NCI-H460 (cell line): ENCODE measurements around the gene SLC9A9. TPM values are rescaled to one million over a fixed set of nuclear protein-coding genes. Genes with fewer than 3 reads are reported as not detected.
"Not testable (repeated sequence)": the region's sequence is repeated elsewhere in the genome, so short reads cannot be mapped to it uniquely, and the experiment has no call there.

Source experiments
- DNase-seq: peaks from one replicate; pipeline ENCODE4 v3.0.0-alpha.2; 2016; ENCODE audit warnings: low read depth; ENCODE audit errors: extremely low read depth
- total RNA-seq: library from RNA; depleted of rRNA; stranded (reverse); fragments of >200 nt; shearing (Covaris generic); gene quantifications from 2 replicates; pipeline ENCODE4 v1.2.3, GENCODE V29; 2014

The SLC9A9 gene
- total RNA-seq, 1 experiment from 2014 or later, result 1.1 TPM

DNA sequence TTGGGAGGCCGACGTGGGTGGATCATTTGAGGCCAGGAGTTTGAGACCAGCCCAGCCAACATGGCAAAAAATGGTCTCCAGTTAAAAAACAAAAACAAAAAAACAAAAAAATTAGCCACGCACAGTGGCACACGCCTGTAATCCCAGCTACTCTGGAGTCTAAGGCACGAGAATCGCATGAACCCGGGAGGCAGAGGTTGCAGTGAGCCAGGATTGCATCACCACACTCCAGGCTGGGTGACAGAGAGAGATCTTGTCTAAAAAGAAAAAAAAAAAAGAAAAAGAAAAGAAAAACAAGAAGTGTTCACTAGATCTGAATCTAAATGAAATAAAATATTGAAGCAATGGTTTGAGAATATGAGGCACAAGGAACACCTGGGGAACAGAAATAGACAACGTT, 36.7 kb downstream of the SLC9A9 start:
- DNase-seq, result no peak

DNA sequence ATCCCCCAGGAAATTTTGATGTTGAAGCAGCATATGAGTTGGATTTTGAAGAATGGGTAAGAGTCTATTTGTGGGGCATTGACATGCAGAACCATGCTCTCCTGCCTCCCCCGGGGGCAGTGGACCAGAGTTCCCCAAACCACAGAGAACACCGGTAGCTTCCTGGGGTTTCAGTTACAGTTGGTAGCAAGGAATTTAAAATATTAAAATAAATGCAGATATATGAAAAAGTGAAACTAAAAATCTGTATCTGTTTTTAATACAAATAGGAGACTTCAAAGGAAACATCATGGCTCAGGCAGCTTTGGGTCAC, 37.4 kb downstream of the SLC9A9 start:
- DNase-seq, result no peak

DNA sequence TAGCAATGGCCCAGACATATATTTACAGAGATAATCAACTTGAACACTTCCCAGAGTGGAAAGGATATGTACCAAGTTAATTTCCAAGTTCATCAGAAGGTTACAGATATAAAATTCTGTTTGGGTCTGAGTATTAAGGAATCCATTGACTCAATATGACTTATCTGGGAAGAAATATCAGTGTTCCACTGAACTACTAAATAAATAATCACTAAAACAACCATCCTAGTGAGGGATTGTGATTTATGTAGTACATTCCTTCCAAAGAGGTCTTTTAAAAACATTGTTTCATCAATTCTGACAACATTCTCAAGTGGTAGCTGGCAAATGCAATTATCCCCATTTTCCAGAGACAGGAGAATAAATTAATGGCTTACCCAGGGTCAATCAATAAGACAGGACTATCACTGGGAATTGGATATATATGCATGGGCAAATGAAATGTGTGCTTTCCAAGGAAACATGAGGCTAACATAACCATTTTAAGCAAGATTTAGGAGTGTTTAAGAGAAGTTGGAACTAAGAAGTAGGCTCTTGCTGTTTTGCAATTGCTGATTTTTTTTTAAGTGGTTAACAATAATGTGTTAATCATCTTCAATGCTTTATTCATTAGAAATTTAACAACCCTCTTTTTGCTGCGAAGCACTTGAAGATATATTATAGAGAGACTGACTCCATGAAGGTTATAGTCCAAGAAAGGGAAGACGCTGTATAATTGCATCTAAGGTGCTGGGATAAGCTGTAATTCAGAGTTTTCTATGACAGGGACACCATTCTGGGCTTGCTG, 37.9 kb downstream of the SLC9A9 start:
- DNase-seq, result no peak

DNA sequence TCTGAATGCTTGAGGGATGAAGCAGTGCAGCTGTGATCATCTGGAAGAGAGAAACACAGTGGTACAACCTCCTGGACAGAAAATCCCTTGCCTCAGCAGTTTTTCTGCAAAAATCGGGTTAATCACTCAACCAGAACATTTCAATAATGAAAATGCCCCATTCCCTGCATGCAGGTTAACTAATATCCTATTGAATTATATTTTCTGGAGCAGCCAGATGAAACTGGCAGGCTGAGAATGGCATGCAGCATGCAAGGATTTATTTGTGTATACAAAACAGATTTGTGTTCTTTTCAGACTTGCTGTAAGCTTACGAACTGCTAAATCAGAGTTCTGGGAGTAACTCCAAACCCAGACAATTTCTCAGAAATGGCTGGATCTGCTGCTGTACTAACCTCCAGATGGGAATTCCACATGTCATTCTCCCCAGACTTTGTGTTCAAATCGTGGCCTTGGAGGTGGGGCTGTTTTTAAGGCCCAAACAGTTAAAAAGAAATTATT, 39.1 kb downstream of the SLC9A9 start:
- no peak for DNase-seq

DNA sequence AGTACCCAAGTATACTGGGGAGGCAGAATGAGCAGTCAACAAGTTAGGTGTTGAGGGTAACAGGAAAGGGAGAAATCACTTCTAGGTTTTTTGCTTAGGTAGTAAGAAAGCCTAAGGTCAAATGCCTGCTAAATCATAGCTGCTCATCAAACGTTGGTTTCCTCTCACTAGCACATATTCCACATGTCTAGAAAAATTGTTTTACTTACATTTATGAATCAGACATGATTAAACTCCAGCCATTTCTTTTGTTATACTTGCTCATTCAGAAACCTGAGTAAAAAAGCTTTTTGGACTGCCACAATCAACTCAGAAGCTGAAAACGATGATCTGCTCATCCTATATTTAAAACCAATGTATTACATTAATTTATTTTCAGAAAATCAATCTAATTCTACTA, 40.2 kb downstream of the SLC9A9 start:
- DNase-seq, result no peak

DNA sequence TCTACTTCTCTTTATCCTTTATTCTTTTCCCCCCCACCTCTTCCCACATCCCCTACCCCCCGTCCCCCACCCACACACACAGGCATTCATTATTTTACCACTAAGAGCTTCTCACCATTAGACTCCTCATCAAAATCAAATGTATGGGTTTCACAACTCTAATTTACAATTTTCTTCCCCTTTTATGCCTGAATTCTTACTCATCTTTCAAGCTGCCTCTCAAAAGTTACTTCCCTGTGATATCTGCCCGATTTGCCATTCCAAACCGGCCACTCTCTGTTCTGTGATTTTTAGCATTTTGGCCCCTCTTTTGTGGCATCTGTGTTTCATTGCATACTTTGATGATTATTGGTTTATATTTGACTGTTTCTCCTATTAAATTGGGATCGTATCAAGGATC, 42.2 kb downstream of the SLC9A9 start:
- DNase-seq, result no peak

DNA sequence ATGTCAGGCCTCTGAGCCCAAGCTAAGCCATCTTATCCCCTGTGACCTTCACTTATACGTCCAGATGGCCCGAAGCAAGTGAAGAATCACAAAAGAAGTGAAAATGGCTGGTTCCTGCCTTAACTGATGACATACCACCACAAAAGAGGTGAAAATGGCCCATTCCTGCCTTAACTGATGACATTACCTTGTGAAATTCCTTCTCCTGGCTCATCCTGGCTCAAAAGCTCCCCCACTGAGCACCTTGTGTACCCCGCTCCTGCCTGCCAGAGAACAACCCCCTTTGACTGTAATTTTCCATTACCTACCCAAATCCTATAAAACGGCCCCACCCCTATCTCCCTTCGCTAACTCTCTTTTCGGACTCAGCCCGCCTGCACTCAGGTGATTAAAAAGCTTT, 42.8 kb downstream of the SLC9A9 start:
- not testable (repeated sequence) for DNase-seq

DNA sequence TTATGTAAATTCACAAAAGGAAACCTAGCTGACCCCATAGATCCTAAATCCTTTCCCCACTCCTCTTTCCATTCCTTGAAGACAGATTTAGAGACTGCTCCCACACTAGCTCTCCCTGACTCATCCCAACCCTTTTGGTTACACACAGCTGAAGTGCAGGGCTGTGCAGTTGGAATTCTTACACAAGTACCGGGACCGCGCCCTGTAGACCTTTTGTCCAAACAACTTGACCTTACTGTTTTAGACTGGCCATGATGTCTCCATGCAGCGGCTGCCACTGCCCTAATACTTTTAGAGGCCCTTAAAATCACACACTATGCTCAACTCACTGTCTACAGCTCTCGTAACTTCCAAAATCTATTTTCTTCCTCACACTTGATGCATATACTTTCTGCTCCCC, 47.2 kb downstream of the SLC9A9 start:
- DNase-seq, result not testable (repeated sequence)

DNA sequence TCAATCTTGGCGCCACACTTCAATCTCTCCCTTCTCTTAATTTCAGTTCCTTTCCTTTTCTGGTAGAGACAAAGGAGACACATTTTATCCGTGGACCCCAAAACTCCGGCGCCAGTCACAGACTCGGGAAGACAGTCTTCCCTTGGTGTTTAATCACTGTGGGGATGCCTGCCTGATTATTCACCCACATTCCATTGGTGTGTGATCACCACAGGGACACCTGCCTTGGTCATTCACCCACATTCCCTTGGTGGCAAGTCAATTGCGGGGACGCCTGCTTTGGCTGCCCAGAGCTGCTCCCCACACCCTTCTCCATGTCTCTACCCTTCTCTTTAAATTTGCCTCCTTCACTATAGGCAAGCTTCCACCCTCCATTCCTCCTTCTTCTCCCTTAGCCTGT, 50.1 kb downstream of the SLC9A9 start:
- not testable (repeated sequence) for DNase-seq

DNA sequence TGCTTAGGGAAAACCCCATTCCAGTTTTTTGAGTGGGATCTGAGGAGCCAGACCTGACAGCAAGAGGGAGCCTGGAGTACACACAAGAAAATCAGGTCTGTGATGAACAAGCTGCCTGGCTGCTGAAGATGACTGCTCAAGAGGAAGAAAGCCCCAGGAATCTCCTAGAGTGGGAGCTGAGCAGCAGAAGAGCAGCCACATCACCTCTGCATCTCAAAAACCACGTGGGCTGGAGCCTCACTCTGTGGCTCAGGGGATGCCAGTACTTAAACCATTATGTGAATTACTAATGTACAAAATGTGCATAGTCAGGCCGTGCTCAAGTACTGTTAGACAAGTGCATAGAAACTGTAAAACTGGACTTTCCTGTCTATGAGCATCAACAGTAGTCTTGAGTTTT, 52.4 kb downstream of the SLC9A9 start:
- DNase-seq, result no peak

DNA sequence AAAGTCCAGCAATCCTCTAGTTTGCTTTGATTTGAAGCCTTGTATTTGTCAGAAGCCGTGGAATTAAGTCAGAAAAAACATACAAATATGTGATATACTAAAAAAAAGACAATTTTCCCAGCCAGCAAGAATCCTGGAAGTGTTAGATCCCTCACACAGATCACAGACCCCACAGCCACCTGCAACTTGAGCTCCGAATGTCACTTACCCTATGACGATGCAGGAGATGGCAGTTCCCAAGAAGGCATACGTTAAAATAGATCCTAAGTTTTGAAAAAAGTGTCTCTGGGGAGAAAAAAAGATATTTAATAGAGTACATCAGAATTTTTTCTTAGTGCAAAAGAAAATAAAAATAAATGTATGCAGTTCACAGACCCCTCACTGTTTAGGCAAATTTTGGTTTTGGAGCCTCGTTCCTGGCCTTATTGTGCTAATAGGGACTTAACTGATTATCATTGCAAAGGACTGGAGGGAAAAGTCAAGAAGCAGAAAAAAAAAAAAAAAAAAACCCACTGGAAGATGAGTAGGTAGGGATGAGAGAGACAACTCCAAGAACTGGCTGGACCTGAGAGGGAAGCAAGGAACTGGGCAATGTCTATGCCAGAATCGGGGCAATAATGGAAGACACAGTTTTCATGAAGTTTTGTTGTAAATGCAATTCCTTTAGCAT, 53.3 kb downstream of the SLC9A9 start:
- no peak for DNase-seq

DNA sequence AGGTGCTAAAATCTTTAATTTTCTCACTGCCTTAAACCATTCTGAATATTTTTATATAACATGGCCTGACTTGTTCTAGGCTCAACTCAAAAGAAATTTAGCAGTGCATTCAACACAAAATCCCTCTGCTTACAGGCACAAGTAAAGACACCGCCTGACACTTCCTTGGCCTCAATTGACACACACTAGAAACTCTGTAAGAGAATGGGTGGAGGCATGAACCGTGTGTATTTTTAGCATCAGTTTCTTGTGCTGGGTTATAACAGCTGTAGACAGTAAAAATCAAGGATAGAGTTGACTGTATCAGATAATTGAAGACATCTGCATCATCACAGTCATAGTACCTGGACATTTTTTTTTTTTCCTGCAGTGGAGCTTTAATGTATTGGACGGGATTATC, 54.3 kb downstream of the SLC9A9 start:
- DNase-seq, result no peak

DNA sequence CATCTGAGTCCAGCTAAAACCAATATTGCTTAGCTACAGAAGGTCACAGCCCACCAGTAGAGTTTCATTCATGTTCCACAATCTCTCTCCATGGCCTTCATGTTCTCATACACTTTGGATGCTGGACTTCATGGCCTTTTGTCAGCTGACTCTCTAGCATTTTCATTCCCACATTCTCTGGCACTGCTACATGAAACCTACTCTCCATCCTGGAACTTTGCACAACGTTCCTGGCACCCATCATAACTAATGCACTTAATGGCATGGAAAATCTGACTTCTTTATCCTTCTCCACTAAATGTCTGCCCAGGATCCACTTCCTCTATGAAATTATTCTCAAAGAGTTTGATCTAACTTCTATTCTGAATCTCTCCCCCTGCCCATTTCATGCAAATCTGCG, 56.9 kb downstream of the SLC9A9 start:
- DNase-seq, result no peak

DNA sequence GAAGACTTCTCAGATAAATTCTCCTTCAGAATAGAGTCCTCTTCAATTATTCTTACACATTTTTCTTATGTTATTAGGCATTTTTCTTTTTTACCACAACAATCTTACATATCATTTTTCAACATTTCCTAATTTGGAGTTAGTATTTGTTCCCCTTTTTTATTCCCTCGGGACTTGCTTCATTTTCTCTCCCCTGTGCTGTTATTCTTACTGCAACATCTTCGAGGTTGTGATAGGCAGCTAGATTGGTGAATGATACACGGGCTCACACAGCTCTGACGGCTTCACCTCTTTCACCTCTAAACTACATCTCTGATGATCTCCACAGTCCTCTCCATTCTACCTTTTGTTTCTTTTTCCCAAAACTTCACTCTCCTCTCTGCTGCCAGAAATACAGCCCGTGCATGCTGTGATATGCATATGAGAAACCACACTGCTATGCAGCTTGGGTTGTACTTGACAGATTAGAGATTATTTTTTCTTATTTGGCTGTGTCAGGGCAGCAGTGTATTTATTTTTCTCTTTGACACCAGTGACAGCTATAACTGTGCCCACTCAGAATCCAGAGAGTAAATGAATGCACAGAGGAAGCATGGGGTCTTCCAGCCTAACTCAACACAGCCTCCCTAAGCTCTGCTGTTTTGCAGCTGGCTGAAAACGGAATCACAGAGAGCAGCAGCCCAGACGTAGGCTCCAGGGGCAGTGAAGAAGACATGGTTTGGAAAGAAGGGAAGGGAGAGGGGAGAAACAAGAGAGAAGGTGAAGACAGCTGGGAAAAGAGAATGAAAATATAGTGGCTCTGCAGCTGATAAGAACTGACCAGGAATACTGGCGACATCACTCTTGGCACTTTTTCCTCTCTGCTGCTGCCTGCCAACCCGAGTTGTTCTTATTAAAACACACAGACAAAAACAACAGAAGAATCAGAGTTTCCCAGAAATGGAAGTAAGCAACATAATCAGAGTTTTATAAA, 61.8 kb downstream of the SLC9A9 start:
- DNase-seq, result no peak

DNA sequence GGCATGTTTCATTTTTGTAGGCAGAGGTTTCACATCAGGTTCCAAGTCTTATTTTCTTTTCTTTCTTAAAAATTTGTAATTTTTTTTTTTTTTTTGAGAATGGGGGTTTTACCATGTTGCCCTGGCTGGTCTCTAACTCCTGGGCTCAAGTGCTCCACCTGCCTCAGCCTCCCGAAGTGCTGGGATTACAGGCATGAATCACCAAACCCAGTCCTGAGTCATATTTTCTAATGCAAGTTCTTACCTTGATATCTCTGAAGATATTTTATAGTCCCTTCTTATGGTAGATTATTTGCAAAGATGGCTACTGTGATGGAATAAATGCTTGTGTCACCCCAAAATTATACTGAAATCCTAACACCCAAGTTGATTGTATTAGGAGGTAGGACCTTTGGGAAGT, 63.8 kb downstream of the SLC9A9 start:
- no peak for DNase-seq

DNA sequence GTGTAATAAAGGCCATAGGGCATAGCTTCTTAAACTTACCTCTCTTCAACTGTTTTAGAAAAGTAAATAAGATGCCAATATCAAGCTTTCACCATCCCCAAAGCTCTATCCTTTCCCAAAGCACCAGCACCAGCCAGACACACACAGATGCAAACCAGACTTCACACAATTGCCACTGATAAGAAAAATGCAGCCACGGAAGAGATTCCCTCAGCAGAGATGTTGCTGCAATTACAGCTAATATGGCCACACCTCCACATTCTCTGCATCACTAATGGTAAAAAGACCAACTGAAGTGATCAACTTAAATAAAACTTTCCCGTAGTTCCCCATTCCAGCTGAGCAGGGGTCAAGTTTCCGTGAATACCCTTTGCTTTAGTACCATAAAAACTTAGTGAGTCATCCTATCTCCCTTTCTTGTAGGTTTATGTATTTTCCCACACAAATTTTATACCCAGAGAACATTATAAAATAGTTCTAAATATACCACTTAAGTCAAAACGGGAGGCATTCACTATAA, 64.4 kb downstream of the SLC9A9 start:
- no peak for DNase-seq

DNA sequence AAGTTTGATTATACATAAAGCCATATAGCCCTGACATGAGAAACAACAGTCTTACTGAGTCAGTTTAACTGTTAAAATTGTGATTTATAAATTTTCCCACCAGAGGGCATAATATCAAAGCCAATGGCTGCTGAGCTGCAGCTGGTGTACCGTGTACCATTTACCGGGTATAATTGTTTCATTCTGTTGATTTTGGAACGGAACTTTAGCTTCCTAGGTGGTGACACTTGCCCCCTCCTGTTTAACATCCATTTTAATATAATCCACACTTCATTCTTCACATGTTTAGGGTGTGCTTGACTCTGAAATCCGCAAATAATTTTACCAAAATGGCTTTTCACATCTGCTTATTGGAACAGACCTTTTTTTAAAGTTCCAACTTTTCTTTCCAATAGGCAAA, 72.8 kb downstream of the SLC9A9 start:
- peak; percentile 9 for DNase-seq

DNA sequence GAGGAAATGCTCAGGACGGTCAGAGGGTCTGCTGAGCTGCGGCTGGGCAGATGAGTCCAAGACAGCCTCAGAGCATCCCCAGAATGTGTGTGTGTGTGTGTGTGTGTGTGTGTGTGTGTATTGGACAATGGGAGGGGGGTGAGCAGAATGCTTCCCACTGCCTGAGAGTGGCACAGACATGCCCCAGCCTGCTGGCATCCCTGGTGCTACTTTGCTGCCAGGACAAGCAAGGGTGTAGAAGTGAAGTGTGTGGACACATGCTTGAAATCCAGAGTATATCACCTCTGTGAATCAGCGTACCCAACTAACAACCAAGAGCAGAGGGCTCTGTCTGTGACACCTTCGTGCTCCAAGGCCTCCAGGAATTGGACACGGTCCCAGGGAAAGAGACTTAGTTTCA, 76.3 kb downstream of the SLC9A9 start:
- DNase-seq, result no peak

DNA sequence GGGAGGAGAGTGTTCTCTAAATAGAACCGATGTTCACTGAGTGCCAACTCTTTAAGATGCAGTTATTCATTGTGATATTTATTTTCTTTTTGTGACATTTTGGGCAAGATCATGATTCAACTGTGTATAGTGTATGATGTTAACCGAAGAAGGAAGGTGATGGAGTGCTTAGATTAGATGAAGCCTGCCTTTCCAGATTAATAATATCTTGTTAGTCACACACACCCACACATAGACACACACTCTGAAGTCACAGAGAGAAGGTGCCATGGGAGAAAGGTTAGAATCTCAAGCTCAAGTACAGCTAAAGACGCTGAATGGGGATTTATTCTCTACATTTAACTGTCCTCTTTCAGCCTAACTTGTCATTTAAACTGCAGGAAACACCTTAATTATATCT, 77.0 kb downstream of the SLC9A9 start:
- DNase-seq, result no peak

DNA sequence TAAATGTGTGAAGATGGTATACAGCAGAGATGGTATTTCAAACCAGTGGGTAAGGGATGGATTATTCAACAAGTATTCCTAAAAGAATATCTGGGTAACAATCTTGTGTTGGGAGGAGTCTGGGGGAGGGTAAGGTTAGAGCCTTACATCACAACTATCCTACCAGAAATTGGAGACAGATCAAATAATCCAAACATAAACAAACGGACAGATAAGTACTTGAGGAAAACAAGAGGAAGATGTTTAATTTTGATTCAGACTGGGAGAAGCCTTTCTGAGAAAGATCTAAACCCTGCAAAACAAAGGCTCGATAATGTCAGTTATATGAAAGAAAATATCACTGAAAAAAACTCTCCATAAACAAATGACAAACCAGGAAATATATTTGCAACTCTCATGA, 77.9 kb downstream of the SLC9A9 start:
- no peak for DNase-seq

DNA sequence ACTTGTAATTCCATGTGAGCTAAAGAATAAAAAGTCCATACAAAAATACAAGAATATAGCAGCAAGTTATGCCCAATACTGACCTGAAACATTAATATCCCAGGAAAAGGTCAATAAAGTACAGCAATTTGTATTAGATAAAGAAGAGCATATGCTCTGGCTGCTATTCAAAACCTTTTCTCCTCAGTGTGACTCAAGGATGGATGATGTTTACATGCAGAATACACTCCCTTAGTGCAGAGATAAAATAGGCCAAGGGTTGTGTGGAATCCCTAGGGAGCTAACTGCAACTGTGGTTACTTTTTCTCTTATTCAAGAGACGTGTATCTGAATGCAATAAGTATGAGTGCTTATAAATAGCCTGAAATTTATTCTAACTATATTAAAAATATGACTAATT, 78.7 kb downstream of the SLC9A9 start:
- DNase-seq, result no peak
